GM12878 (cell line): Measurements from ENCODE around the gene CDK11A. TPM values are rescaled to one million over a fixed set of nuclear protein-coding genes. Genes with fewer than 3 reads are reported as not detected.

ENCODE experiments used
- ATAC-seq: fragments of 200-7000 bp; cut with Tn5 transposase; 3 replicates; pipeline ENCODE4 v1.9.1; 2020; ENCODE audit warnings: mild to moderate bottlenecking, moderate library complexity
- BruUV-seq: library from RNA; stranded (reverse); fragments of 400-500 nt; replicated peaks from 2 replicates; lab custom pipeline; 2021; lab: Mats Ljungman, UMichigan
- CTCF ChIA-PET: fragments of 300-600 bp; sonication (Branson Sonifier 250); formaldehyde crosslinking; extraction: SDS; loops from one replicate; lab custom pipeline; 2021; ENCODE audit warnings: inconsistent platforms; lab: Yijun Ruan, JAX
- POLR2A ChIA-PET: fragments of 350-600 bp; formaldehyde crosslinking; extraction: SDS; loops from one replicate; lab custom pipeline; 2021; ENCODE audit warnings: inconsistent platforms; lab: Charles Lee
- RAD21 ChIA-PET: fragments of 300-600 bp; sonication (Branson Sonifier 250); formaldehyde crosslinking; loops from one replicate; lab custom pipeline; 2023; ENCODE audit warnings: antibody characterized with exemption; ENCODE audit not compliant: unreplicated experiment; lab: Charles Lee
- SMC1A ChIA-PET: fragments of 300-600 bp; sonication (Branson Sonifier 250); formaldehyde crosslinking; loops from one replicate; lab custom pipeline; 2023; ENCODE audit not compliant: unreplicated experiment, uncharacterized antibody; lab: Charles Lee
- DNase-seq: peaks from one replicate; pipeline ENCODE4 v3.0.0-alpha.2; 2011; ENCODE audit warnings: low read depth, low spot score
- FAIRE-seq: peaks from 3 replicates; lab custom pipeline; 2011; peaks lifted over from hg19 to GRCh38; lab: Jason Lieb, UNC
- H2AFZ ChIP-seq: 2 replicates; pipeline ENCODE4 v1.6.0; 2011; ENCODE audit warnings: low read depth, low read length, control low read depth; ENCODE audit not compliant: control insufficient read depth
- H3K27ac ChIP-seq: 2 replicates; pipeline ENCODE4 v1.5.1; 2011; ENCODE audit warnings: control low read depth; ENCODE audit not compliant: control insufficient read depth, insufficient read depth
- H3K27me3 ChIP-seq, 2 experiments: replicated peaks in 1 of 2; 2 replicates each; pipeline versions ENCODE4 v1.6.0 to v1.6.1; 2011; ENCODE audit warnings: low read length in 1 of 2; ENCODE audit not compliant: control insufficient read depth in 2 of 2, insufficient read depth in 2 of 2
- H3K36me3 ChIP-seq, 2 experiments: 2 replicates each; pipeline ENCODE4 v1.5.1; 2011; ENCODE audit warnings: low read length in 1 of 2; ENCODE audit not compliant: control insufficient read depth in 2 of 2, insufficient read depth in 2 of 2
- H3K4me1 ChIP-seq: 2 replicates; pipeline ENCODE4 v1.6.1; 2011; ENCODE audit warnings: mild to moderate bottlenecking, low read length, moderate library complexity, mixed read lengths; ENCODE audit not compliant: control insufficient read depth, insufficient read depth
- H3K4me2 ChIP-seq: 2 replicates; pipeline ENCODE4 v1.6.0; 2011; ENCODE audit warnings: control low read depth; ENCODE audit not compliant: control insufficient read depth, insufficient read depth
- H3K4me3 ChIP-seq: fragments of 200-600 bp; sonication (generic); 2 replicates; pipeline ENCODE4 v1.5.1; 2016
- H3K79me2 ChIP-seq: 2 replicates; pipeline ENCODE4 v1.6.0; 2011; ENCODE audit warnings: low read length; ENCODE audit not compliant: control insufficient read depth, insufficient read depth
- H3K9ac ChIP-seq: 2 replicates; pipeline ENCODE4 v1.8.0; 2011; ENCODE audit warnings: low read length, control low read depth, mixed read lengths; ENCODE audit not compliant: control insufficient read depth, insufficient read depth
- H3K9me3 ChIP-seq: replicated peaks from 3 replicates; pipeline ENCODE4 v1.5.1; 2011; ENCODE audit warnings: mild to moderate bottlenecking, low read length; ENCODE audit not compliant: control insufficient read depth, insufficient read depth
- H4K20me1 ChIP-seq: 2 replicates; pipeline ENCODE4 v1.6.0; 2011; ENCODE audit not compliant: control insufficient read depth, insufficient read depth
- CBX5 ChIP-seq: sonication (generic); IDR thresholded peaks from 2 replicates; pipeline ENCODE4 v1.6.1; 2016; ENCODE audit warnings: low read depth, moderate library complexity, mild to moderate bottlenecking, inconsistent platforms
- IRF4 ChIP-seq: IDR thresholded peaks from 2 replicates; pipeline ENCODE4 v1.6.1; 2011; ENCODE audit warnings: low read depth, low read length
- NBN ChIP-seq: fragments of 450-650 bp; IDR thresholded peaks from 2 replicates; pipeline ENCODE4 v1.6.1; 2016
- NR2C1 ChIP-seq: fragments of 450-650 bp; IDR thresholded peaks from 2 replicates; pipeline ENCODE4 v1.6.1; 2017; ENCODE audit warnings: antibody characterized with exemption, mild to moderate bottlenecking, moderate library complexity
- PBX3 ChIP-seq: IDR thresholded peaks from 2 replicates; pipeline ENCODE4 v1.6.1; 2011; ENCODE audit warnings: mild to moderate bottlenecking, low read depth, low read length, moderate library complexity; ENCODE audit not compliant: insufficient replicate concordance
- RAD21 ChIP-seq: IDR thresholded peaks from 2 replicates; pipeline ENCODE4 v1.6.1; 2011; ENCODE audit warnings: mild to moderate bottlenecking, low read depth, low read length, moderate library complexity; ENCODE audit not compliant: insufficient read depth
- RELB ChIP-seq: fragments of 450-650 bp; IDR thresholded peaks from 2 replicates; pipeline ENCODE4 v1.6.1; 2017; ENCODE audit warnings: low read depth, mild to moderate bottlenecking, moderate library complexity
- SIX5 ChIP-seq: IDR thresholded peaks from 2 replicates; pipeline ENCODE4 v1.6.1; 2011; ENCODE audit warnings: mild to moderate bottlenecking, low read depth, low read length, moderate library complexity; ENCODE audit not compliant: severe bottlenecking
- ZNF384 ChIP-seq: IDR thresholded peaks from 2 replicates; pipeline ENCODE4 v1.6.1; 2012; ENCODE audit warnings: low read depth, mild to moderate bottlenecking, low read length, improper control_type of control experiment, borderline replicate concordance
- WGBS: methylation state at CpG from one replicate; pipeline ENCODE4 v1.1.6; 2016; ENCODE audit warnings: low lambda C conversion rate; ENCODE audit not compliant: insufficient replicate concordance, insufficient coverage; ENCODE audit errors: missing lambda C conversion rate; 5-methylcytosine and 5-hydroxymethylcytosine counted together
- in situ Hi-C: fragments of 300-500 bp; cut with MboI; formaldehyde crosslinking; loops from 9 replicates; pipeline ENCODE4 v1.14.3; 2018; ENCODE audit warnings: mixed read lengths
- intact Hi-C: fragments of 100-400 bp; cut with micrococcal nuclease; formaldehyde crosslinking; loops from one replicate; pipeline ENCODE4 v1.14.2; 2022; ENCODE audit not compliant: unreplicated experiment
- polyA plus RNA-seq, 11 experiments: library from polyadenylated mRNA; depleted of rRNA in 4 of 11; unstranded in 6 of 11; stranded (reverse) in 5 of 11; fragments of >200 nt; fragmentation: Nextera tagmentation in 4 of 11; fragmentation: Illumina TruSeq in 1 of 11; extraction: Ambion mirVana in 4 of 11; extraction: Trizol in 1 of 11; gene quantifications; 1 replicate in 1 of 11; 2 replicates in 10 of 11; pipeline versions ENCODE4 v1.2.1 to v1.2.3, GENCODE V29; 2011 to 2016; ENCODE audit warnings: inconsistent platforms in 2 of 11, missing spikeins in 2 of 11, low read depth in 1 of 11
- total RNA-seq, 4 experiments: library from RNA; depleted of rRNA in 3 of 4; stranded (reverse); fragments of >200 nt in 3 of 4; fragmentation: Illumina TruSeq in 1 of 4; extraction: Trizol in 1 of 4; gene quantifications; 2 replicates each; pipeline versions ENCODE4 v1.2.1 to v1.2.3, GENCODE V29; 2013 to 2021
- TF ChIP-seq, protein P1 (sequence below): fragments of 450-650 bp; formaldehyde crosslinking; IDR thresholded peaks from 2 replicates; pipeline ENCODE4 v1.4.0; 2020; ENCODE audit warnings: mild to moderate bottlenecking, moderate library complexity
- TF ChIP-seq, protein P2 (sequence below): fragments of 450-650 bp; formaldehyde crosslinking; IDR thresholded peaks from 2 replicates; pipeline ENCODE4 v1.4.0; 2022; ENCODE audit warnings: mild to moderate bottlenecking, moderate library complexity

The CDK11A gene
- total and polyA plus RNA-seq, 10 of the 15 experiments (the other 5 are each of a cell fraction or from before 2014, with no cell fraction given), result 5.1 to 46.0 (median 25.9) TPM

DNA sequence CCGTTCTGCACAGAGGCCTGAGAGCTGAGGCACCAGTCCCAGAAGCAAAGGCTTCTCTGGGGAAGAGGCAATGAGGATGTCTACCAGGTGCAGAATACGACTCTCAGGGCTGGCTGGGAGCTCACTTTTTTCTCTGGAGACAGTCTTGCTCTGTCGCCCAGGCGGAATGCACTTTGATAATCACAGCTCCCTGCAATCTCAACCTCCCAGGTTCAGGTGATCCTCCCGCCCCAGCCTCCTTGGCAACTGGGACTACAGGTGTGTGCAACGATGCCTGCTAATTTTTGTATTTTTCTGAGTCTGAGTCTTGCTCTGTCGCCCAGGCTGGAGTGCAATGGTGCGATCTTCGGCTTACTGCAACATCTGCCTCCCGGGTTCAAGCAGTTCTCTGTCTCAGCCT lies 36.6 kb upstream of the CDK11A start (continued):
- TF ChIP-seq ZNF384 (no peak), RELB (no peak), RAD21 (no peak), CBX5 (no peak), SIX5 (no peak)
- TF ChIP-seq, protein P1, sequence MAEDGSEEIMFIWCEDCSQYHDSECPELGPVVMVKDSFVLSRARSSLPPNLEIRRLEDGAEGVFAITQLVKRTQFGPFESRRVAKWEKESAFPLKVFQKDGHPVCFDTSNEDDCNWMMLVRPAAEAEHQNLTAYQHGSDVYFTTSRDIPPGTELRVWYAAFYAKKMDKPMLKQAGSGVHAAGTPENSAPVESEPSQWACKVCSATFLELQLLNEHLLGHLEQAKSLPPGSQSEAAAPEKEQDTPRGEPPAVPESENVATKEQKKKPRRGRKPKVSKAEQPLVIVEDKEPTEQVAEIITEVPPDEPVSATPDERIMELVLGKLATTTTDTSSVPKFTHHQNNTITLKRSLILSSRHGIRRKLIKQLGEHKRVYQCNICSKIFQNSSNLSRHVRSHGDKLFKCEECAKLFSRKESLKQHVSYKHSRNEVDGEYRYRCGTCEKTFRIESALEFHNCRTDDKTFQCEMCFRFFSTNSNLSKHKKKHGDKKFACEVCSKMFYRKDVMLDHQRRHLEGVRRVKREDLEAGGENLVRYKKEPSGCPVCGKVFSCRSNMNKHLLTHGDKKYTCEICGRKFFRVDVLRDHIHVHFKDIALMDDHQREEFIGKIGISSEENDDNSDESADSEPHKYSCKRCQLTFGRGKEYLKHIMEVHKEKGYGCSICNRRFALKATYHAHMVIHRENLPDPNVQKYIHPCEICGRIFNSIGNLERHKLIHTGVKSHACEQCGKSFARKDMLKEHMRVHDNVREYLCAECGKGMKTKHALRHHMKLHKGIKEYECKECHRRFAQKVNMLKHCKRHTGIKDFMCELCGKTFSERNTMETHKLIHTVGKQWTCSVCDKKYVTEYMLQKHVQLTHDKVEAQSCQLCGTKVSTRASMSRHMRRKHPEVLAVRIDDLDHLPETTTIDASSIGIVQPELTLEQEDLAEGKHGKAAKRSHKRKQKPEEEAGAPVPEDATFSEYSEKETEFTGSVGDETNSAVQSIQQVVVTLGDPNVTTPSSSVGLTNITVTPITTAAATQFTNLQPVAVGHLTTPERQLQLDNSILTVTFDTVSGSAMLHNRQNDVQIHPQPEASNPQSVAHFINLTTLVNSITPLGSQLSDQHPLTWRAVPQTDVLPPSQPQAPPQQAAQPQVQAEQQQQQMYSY (CRISPR knock-in tag), result no peak

DNA sequence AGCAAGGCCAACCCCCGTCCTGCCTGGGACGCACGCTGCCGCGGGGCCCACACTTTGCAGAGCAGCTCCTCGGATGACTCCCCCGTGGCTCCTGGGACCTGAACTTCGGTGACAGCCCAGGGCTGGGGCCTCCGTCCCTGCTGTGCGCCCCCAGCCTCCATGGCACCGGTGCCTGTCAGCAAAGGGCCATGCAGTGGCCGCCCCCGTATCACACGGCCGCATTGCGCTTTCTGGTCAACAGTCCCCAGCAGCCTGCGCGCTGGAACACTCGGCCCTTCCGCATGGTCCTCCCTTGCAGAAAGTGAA lies 36.1 kb upstream of the CDK11A start:
- FAIRE-seq, result no peak
- Histone ChIP-seq H3K36me3 (peaks cover 19 to 54% of the 10 kb centered on the region in 2 experiments), H3K9me3 (no peaks in the 10 kb centered on the region), H3K79me2 (no peaks in the 10 kb centered on the region; the same call in none of the 2 replicates), H2AFZ (no peak overlapping the region), H4K20me1 (no peaks in the 10 kb centered on the region), H3K9ac (no peak overlapping the region)
- intact Hi-C loops, result no loop called here
- in situ Hi-C loops, result no loop called here
- SMC1A ChIA-PET, result no interaction called here
- RAD21 ChIA-PET, result no interaction called here
- TF ChIP-seq NR2C1, result no peak
- TF ChIP-seq, protein P2, sequence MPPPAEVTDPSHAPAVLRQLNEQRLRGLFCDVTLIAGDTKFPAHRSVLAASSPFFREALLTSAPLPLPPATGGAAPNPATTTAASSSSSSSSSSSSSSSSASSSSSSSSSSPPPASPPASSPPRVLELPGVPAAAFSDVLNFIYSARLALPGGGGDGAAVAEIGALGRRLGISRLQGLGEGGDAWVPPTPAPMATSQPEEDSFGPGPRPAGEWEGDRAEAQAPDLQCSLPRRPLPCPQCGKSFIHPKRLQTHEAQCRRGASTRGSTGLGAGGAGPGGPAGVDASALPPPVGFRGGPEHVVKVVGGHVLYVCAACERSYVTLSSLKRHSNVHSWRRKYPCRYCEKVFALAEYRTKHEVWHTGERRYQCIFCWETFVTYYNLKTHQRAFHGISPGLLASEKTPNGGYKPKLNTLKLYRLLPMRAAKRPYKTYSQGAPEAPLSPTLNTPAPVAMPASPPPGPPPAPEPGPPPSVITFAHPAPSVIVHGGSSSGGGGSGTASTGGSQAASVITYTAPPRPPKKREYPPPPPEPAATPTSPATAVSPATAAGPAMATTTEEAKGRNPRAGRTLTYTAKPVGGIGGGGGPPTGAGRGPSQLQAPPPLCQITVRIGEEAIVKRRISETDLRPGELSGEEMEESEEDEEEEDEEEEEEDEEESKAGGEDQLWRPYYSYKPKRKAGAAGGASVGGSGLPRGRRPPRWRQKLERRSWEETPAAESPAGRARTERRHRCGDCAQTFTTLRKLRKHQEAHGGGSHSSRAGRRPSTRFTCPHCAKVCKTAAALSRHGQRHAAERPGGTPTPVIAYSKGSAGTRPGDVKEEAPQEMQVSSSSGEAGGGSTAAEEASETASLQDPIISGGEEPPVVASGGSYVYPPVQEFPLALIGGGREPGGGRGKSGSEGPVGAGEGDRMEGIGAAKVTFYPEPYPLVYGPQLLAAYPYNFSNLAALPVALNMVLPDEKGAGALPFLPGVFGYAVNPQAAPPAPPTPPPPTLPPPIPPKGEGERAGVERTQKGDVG (CRISPR knock-in tag), result no peak
- no peak for TF ChIP-seq IRF4
- no peak for TF ChIP-seq PBX3
- no peak for TF ChIP-seq NBN
- TF ChIP-seq, all 136 proteins: peak for 0
- H3K4me2 ChIP-seq, result no peak overlapping the region
- no TSS peak for BruUV-seq
- WGBS, result 98% methylated on average over 20 of the region's 20 CpGs
- H3K27ac ChIP-seq, result no peak overlapping the region
- no peaks in the 10 kb centered on the region for H3K27me3 ChIP-seq
- H3K4me1 ChIP-seq, result no peaks in the 10 kb centered on the region
- no peak for DNase-seq
- H3K4me3 ChIP-seq, result no peak overlapping the region
- ChIA-PET CTCF (no interaction called here), POLR2A (no interaction called here)
- no peak for ATAC-seq
